HAP-1 (cell line): ENCODE data around the gene HRAS.

Source experiments
- DNase-seq, 2 experiments: peaks; one replicate each; pipeline ENCODE4 v3.0.0-alpha.2; 2016 to 2020; ENCODE audit warnings: low spot score in 2 of 2
- H3K27me3 ChIP-seq: fragments of 250-450 bp; sonication (Bioruptor Pico); 2 replicates; pipeline ENCODE4 v1.5.1; 2020; ENCODE audit warnings: low read depth, mild to moderate bottlenecking, moderate library complexity
- H3K36me3 ChIP-seq: fragments of 250-450 bp; sonication (Bioruptor Pico); replicated peaks from 2 replicates; pipeline ENCODE4 v1.5.1; 2020; ENCODE audit warnings: mild to moderate bottlenecking
- H3K4me1 ChIP-seq: fragments of 250-450 bp; sonication (Bioruptor Pico); 2 replicates; pipeline ENCODE4 v1.5.1; 2020; ENCODE audit warnings: mild to moderate bottlenecking
- H3K4me3 ChIP-seq: fragments of 250-450 bp; sonication (Bioruptor Pico); 2 replicates; pipeline ENCODE4 v1.5.1; 2020; ENCODE audit warnings: mild to moderate bottlenecking, moderate library complexity
- H3K9me3 ChIP-seq: fragments of 250-450 bp; sonication (Bioruptor Pico); 2 replicates; pipeline ENCODE4 v1.5.1; 2020; ENCODE audit warnings: mild to moderate bottlenecking, moderate library complexity
- in situ Hi-C: fragments of 300-500 bp; cut with MboI; formaldehyde crosslinking; loops from 3 replicates; pipeline ENCODE4 v1.14.3; 2020; ENCODE audit warnings: low sequenced_read_pairs, inconsistent platforms, mixed read lengths

The HRAS gene

GRCh38 chr11:553988-554340, 18.6 kb upstream of the HRAS start:
- H3K27me3 ChIP-seq: no peaks in the 10 kb centered on the region
- peaks cover 4% of the 10 kb centered on the region; the same call in 1 of the 2 replicates for H3K4me1 ChIP-seq
- H3K4me3 ChIP-seq: no peak overlapping the region
- H3K9me3 ChIP-seq: no peaks in the 10 kb centered on the region
- in situ Hi-C loops: loop anchor here (25.0 kb wide), 1 partner anchor 208 kb away; no protein-coding TSS in a partner anchor
- no peaks in the 10 kb centered on the region for H3K36me3 ChIP-seq
- DNase-seq: no peak

- Histone ChIP-seq H3K4me3 (no peak overlapping the region), H3K4me1 (peaks cover 4% of the 10 kb centered on the region; the same call in 1 of the 2 replicates), H3K27me3 (no peaks in the 10 kb centered on the region), H3K36me3 (no peaks in the 10 kb centered on the region), H3K9me3 (no peaks in the 10 kb centered on the region)
- DNase-seq: no peak
- in situ Hi-C loops: loop anchor here (25.0 kb wide), 1 partner anchor 209 kb away; no protein-coding TSS in a partner anchor
Measured at GRCh38 chr11:553083-553987, 18.0 kb upstream of the HRAS start.

- in situ Hi-C loops: loop anchor here (25.0 kb wide), 1 partner anchor 211 kb away; no protein-coding TSS in a partner anchor
- H3K36me3 ChIP-seq: no peaks in the 10 kb centered on the region
- H3K4me1 ChIP-seq: peaks cover 4% of the 10 kb centered on the region; the same call in 1 of the 2 replicates
- H3K27me3 ChIP-seq: no peaks in the 10 kb centered on the region
- no peak overlapping the region for H3K4me3 ChIP-seq
- DNase-seq: no peak
- no peaks in the 10 kb centered on the region for H3K9me3 ChIP-seq
Measured at GRCh38 chr11:551596-551995, 16.2 kb upstream of the HRAS start.

GRCh38 chr11:551131-551530, 15.8 kb upstream of the HRAS start:
- Histone ChIP-seq H3K4me3 (no peak overlapping the region), H3K27me3 (no peaks in the 10 kb centered on the region), H3K4me1 (peaks cover 4% of the 10 kb centered on the region; the same call in 1 of the 2 replicates), H3K36me3 (no peaks in the 10 kb centered on the region), H3K9me3 (no peaks in the 10 kb centered on the region)
- in situ Hi-C loops: loop anchor here (25.0 kb wide), 1 partner anchor 211 kb away; no protein-coding TSS in a partner anchor
- DNase-seq: no peak

GRCh38 chr11:550746-551085, 15.3 kb upstream of the HRAS start:
- no peaks in the 10 kb centered on the region for H3K9me3 ChIP-seq
- H3K4me1 ChIP-seq: peaks cover 4% of the 10 kb centered on the region; the same call in 1 of the 2 replicates
- no peaks in the 10 kb centered on the region for H3K36me3 ChIP-seq
- in situ Hi-C loops: loop anchor here (25.0 kb wide), 1 partner anchor 212 kb away; no protein-coding TSS in a partner anchor
- H3K4me3 ChIP-seq: no peak overlapping the region
- DNase-seq: no peak
- no peaks in the 10 kb centered on the region for H3K27me3 ChIP-seq

GRCh38 chr11:550021-550745, 14.8 kb upstream of the HRAS start:
- Histone ChIP-seq H3K27me3 (no peaks in the 10 kb centered on the region), H3K4me3 (no peak overlapping the region), H3K4me1 (peaks cover 4% of the 10 kb centered on the region; the same call in 1 of the 2 replicates), H3K36me3 (no peaks in the 10 kb centered on the region), H3K9me3 (no peaks in the 10 kb centered on the region)
- in situ Hi-C loops: loop anchor here (25.0 kb wide), 1 partner anchor 212 kb away; no protein-coding TSS in a partner anchor
- DNase-seq: no peak

GRCh38 chr11:548700-549603, 13.6 kb upstream of the HRAS start:
- no peaks in the 10 kb centered on the region for H3K9me3 ChIP-seq
- H3K4me3 ChIP-seq: no peak overlapping the region
- H3K36me3 ChIP-seq: no peaks in the 10 kb centered on the region
- no peaks in the 10 kb centered on the region for H3K27me3 ChIP-seq
- H3K4me1 ChIP-seq: no peaks in the 10 kb centered on the region
- in situ Hi-C loops: no loop called here
- no peak for DNase-seq

GRCh38 chr11:545171-545570, 9.8 kb upstream of the HRAS start:
- Histone ChIP-seq H3K4me1 (no peaks in the 10 kb centered on the region), H3K27me3 (no peaks in the 10 kb centered on the region), H3K9me3 (no peaks in the 10 kb centered on the region), H3K4me3 (no peak overlapping the region), H3K36me3 (no peaks in the 10 kb centered on the region)
- no peak for DNase-seq
- in situ Hi-C loops: no loop called here

- Histone ChIP-seq H3K36me3 (no peaks in the 10 kb centered on the region), H3K9me3 (no peaks in the 10 kb centered on the region), H3K4me3 (no peak overlapping the region), H3K27me3 (no peaks in the 10 kb centered on the region), H3K4me1 (no peaks in the 10 kb centered on the region)
- in situ Hi-C loops: no loop called here
- no peak for DNase-seq
Measured at GRCh38 chr11:544817-545166, 9.4 kb upstream of the HRAS start.

GRCh38 chr11:541433-541885, 6.1 kb upstream of the HRAS start:
- DNase-seq: no peak

GRCh38 chr11:540583-541432, 5.4 kb upstream of the HRAS start:
- in situ Hi-C loops: no loop called here
- Histone ChIP-seq H3K36me3 (no peaks in the 10 kb centered on the region), H3K27me3 (no peaks in the 10 kb centered on the region), H3K4me1 (no peaks in the 10 kb centered on the region; the same call in 1 of the 2 replicates), H3K4me3 (no peak overlapping the region), H3K9me3 (no peaks in the 10 kb centered on the region)
- no peak for DNase-seq

More at GRCh38 chr11:541433-541885, 6.1 kb upstream of the HRAS start:
- Histone ChIP-seq H3K4me3 (no peak overlapping the region), H3K9me3 (no peaks in the 10 kb centered on the region), H3K4me1 (no peaks in the 10 kb centered on the region; the same call in 1 of the 2 replicates), H3K36me3 (no peaks in the 10 kb centered on the region), H3K27me3 (no peaks in the 10 kb centered on the region)
- in situ Hi-C loops: no loop called here

- no peaks in the 10 kb centered on the region for H3K9me3 ChIP-seq
- in situ Hi-C loops: no loop called here
- no peak for DNase-seq
Measured at GRCh38 chr11:539971-540481, 4.7 kb upstream of the HRAS start.

More at GRCh38 chr11:539971-540481, 4.7 kb upstream of the HRAS start:
- H3K4me1 ChIP-seq: no peaks in the 10 kb centered on the region; the same call in 1 of the 2 replicates
- H3K36me3 ChIP-seq: no peaks in the 10 kb centered on the region
- no peak overlapping the region for H3K4me3 ChIP-seq
- H3K27me3 ChIP-seq: no peaks in the 10 kb centered on the region
